ENCODE results near the gene CTNNA3. TPM values are rescaled to one million over a fixed set of nuclear protein-coding genes. Genes with fewer than 3 reads are reported as not detected.

The CTNNA3 gene
- total and polyA plus RNA-seq, 2 donors from 2014 or later: 0.45 to 0.72 TPM

DNA sequence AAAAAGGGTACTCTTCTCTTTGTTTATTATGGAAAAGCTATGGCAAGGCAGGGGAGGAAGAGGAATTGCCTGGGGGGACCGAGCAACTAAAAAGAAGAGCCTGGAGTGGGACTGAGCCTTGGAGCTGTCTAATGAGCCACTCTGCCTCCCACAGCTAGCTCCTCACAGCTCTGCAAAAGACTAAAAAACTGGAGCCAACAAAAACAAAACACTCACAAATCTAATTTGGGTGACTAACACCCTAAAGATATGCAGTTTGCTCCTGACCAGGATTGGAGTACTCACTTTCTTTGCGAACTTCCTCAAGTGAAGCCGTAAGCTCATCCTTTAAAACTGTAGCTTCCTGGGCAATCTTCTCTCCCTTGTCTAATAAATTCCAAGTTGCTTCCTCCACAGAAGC is 89.4 kb downstream of the CTNNA3 start:
- Histone ChIP-seq H3K27me3 (ENCODE audit: control insufficient read depth, insufficient read depth, low read length) (no peaks in the 10 kb centered on the region), H3K4me3 (ENCODE audit: low read length in 3 of 3) (no peak overlapping the region), H3K9me3 (ENCODE audit: control insufficient read depth in 2 of 3, insufficient read depth in 1 of 3, low read length in 3 of 3) (no peaks in the 10 kb centered on the region), H3K36me3 (ENCODE audit: control insufficient read depth in 2 of 3, insufficient read depth in 3 of 3, low read length in 3 of 3) (no peaks in the 10 kb centered on the region), H3K27ac (ENCODE audit: low read depth in 2 of 2, low read length in 2 of 2) (no peak overlapping the region), H3K4me1 (ENCODE audit: control insufficient read depth in 2 of 3, insufficient read depth in 2 of 3, low read depth in 1 of 3, low read length in 3 of 3) (no peaks in the 10 kb centered on the region), H3K9ac (ENCODE audit: low read length in 3 of 3) (no peak overlapping the region)
- intact Hi-C loops (cut with DNase I): no loop called here
- FAIRE-seq (no peak), DNase-seq (peak in 2 of 5 donors; percentile 13 to 46)
- TF ChIP-seq, protein P1, sequence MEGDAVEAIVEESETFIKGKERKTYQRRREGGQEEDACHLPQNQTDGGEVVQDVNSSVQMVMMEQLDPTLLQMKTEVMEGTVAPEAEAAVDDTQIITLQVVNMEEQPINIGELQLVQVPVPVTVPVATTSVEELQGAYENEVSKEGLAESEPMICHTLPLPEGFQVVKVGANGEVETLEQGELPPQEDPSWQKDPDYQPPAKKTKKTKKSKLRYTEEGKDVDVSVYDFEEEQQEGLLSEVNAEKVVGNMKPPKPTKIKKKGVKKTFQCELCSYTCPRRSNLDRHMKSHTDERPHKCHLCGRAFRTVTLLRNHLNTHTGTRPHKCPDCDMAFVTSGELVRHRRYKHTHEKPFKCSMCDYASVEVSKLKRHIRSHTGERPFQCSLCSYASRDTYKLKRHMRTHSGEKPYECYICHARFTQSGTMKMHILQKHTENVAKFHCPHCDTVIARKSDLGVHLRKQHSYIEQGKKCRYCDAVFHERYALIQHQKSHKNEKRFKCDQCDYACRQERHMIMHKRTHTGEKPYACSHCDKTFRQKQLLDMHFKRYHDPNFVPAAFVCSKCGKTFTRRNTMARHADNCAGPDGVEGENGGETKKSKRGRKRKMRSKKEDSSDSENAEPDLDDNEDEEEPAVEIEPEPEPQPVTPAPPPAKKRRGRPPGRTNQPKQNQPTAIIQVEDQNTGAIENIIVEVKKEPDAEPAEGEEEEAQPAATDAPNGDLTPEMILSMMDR (IDR thresholded peaks at IDR 0.05; ENCODE audit: borderline replicate concordance, extremely low read depth, insufficient read depth): no peak

DNA sequence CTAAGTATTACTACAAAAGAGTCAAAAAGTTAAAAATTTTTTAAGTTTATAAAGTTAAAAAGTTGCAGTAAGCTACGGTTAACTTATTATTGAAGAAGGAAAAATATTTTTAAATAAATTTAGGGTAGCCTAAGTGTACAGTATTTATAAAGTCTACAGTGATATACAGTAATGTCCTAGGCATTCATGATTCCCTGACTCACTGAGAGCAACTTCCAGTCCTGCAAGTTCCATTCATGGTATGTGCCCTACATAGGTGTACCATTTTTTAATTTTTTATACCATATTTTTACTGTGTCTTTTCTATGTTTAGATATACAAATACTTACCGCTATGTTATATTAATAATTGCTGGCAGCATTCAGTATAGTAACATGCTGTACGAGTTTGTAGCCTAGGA is 92.3 kb downstream of the CTNNA3 start:
- no peaks in the 10 kb centered on the region for H3K4me1 ChIP-seq (ENCODE audit: control insufficient read depth in 2 of 3, insufficient read depth in 2 of 3, low read depth in 1 of 3, low read length in 3 of 3)
- H3K9ac ChIP-seq (ENCODE audit: low read length in 3 of 3): no peak overlapping the region
- no peaks in the 10 kb centered on the region for H3K27me3 ChIP-seq (ENCODE audit: control insufficient read depth, insufficient read depth, low read length)
- FAIRE-seq (no peak), DNase-seq (no peak)
- intact Hi-C loops (cut with DNase I): no loop called here
- no peak overlapping the region for H3K4me3 ChIP-seq (ENCODE audit: low read length in 3 of 3)
- H3K9me3 ChIP-seq (ENCODE audit: control insufficient read depth in 2 of 3, insufficient read depth in 1 of 3, low read length in 3 of 3): no peaks in the 10 kb centered on the region
- H3K27ac ChIP-seq (ENCODE audit: low read depth in 2 of 2, low read length in 2 of 2): no peak overlapping the region
- TF ChIP-seq, protein P1 (IDR thresholded peaks at IDR 0.05; ENCODE audit: borderline replicate concordance, extremely low read depth, insufficient read depth): no peak
- H3K36me3 ChIP-seq (ENCODE audit: control insufficient read depth in 2 of 3, insufficient read depth in 3 of 3, low read length in 3 of 3): no peaks in the 10 kb centered on the region

DNA sequence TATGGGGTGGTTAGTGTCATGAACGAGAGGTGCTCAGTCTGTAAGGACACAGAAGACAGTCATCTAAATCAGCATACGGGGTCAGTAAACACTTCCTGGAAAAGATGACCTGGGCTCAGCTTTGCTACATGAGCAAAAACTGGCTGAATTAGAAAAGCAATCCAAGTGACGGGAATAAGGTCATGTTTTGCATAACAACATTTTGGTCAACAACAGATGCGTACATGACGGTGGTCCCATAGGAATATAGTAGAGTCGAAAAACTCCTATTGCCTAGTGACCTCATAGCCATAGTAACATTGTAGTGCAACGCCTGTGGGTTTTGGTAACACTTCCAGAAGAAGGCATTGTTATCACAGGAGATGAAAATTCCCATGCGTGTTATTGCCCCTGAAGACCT is 92.9 kb downstream of the CTNNA3 start:
- TF ChIP-seq, protein P1 (IDR thresholded peaks at IDR 0.05; ENCODE audit: borderline replicate concordance, extremely low read depth, insufficient read depth): no peak
- Histone ChIP-seq H3K9ac (ENCODE audit: low read length in 3 of 3) (no peak overlapping the region), H3K4me3 (ENCODE audit: low read length in 3 of 3) (no peak overlapping the region), H3K27me3 (ENCODE audit: control insufficient read depth, insufficient read depth, low read length) (no peaks in the 10 kb centered on the region), H3K4me1 (ENCODE audit: control insufficient read depth in 2 of 3, insufficient read depth in 2 of 3, low read depth in 1 of 3, low read length in 3 of 3) (no peaks in the 10 kb centered on the region), H3K36me3 (ENCODE audit: control insufficient read depth in 2 of 3, insufficient read depth in 3 of 3, low read length in 3 of 3) (no peaks in the 10 kb centered on the region), H3K27ac (ENCODE audit: low read depth in 2 of 2, low read length in 2 of 2) (no peak overlapping the region), H3K9me3 (ENCODE audit: control insufficient read depth in 2 of 3, insufficient read depth in 1 of 3, low read length in 3 of 3) (no peaks in the 10 kb centered on the region)
- DNase-seq: no peak
- intact Hi-C loops (cut with DNase I): no loop called here
- no peak for FAIRE-seq

DNA sequence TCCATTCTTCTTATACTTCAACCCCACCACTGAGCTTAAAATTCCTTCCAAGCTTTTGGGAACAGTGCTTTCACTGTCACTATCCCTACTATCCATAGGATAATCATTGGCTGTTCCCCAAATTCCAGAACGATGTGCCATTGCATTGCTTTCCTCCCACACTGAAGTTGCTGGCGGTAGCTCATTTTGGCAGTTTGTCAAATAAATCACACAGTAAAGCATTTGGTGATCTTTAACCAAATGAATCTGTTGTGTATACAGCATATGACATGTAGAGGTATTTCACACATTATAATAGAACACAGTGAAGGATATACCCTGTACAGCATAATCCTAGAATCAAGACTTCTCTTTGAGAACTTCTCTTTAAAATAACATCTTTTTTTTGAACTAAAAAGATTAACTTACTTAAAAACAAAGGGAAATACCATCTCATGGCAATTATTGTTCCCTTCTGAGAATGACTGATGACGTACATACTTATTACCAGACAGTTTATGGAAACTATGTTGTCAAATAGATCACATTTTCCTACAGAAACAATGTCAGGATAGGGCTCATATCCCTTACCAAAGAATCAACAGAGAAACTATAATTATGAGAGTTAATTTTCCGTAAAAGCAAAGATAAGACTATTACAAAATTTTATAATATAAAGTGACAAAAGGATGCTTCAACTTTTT is 93.6 kb downstream of the CTNNA3 start:
- no peaks in the 10 kb centered on the region for H3K36me3 ChIP-seq (ENCODE audit: control insufficient read depth in 2 of 3, insufficient read depth in 3 of 3, low read length in 3 of 3)
- H3K9me3 ChIP-seq (ENCODE audit: control insufficient read depth in 2 of 3, insufficient read depth in 1 of 3, low read length in 3 of 3): no peaks in the 10 kb centered on the region
- no peaks in the 10 kb centered on the region for H3K4me1 ChIP-seq (ENCODE audit: control insufficient read depth in 2 of 3, insufficient read depth in 2 of 3, low read depth in 1 of 3, low read length in 3 of 3)
- no peak for FAIRE-seq
- no peak for DNase-seq
- TF ChIP-seq, protein P1 (IDR thresholded peaks at IDR 0.05; ENCODE audit: borderline replicate concordance, extremely low read depth, insufficient read depth): no peak
- no peaks in the 10 kb centered on the region for H3K27me3 ChIP-seq (ENCODE audit: control insufficient read depth, insufficient read depth, low read length)
- no peak overlapping the region for H3K27ac ChIP-seq (ENCODE audit: low read depth in 2 of 2, low read length in 2 of 2)
- H3K4me3 ChIP-seq (ENCODE audit: low read length in 3 of 3): no peak overlapping the region
- no peak overlapping the region for H3K9ac ChIP-seq (ENCODE audit: low read length in 3 of 3)
- intact Hi-C loops (cut with DNase I): no loop called here

All from kidney (tissue), 14 donors.